Osteoblast (primary cell): Measurements from ENCODE around the gene TXLNG. TPM values are rescaled to one million over a fixed set of nuclear protein-coding genes. Genes with fewer than 3 reads are reported as not detected.

Experiments used
- DNase-seq: peaks from one replicate; pipeline ENCODE4 v3.0.0; 2011; ENCODE audit warnings: low spot score, mixed read lengths; ENCODE audit not compliant: insufficient read length; ENCODE audit errors: missing footprints
- H2AFZ ChIP-seq: 2 replicates; pipeline ENCODE4 v1.6.0; 2011; ENCODE audit warnings: mild to moderate bottlenecking, low read length
- H3K27ac ChIP-seq: 2 replicates; pipeline ENCODE4 v1.5.1; 2011; ENCODE audit warnings: mild to moderate bottlenecking, low read depth, low read length, moderate library complexity
- H3K27me3 ChIP-seq: 2 replicates; pipeline ENCODE4 v1.6.0; 2012; ENCODE audit warnings: mild to moderate bottlenecking, control low read depth, inconsistent platforms, low read length, moderate library complexity; ENCODE audit not compliant: insufficient read depth
- H3K36me3 ChIP-seq: 2 replicates; pipeline ENCODE4 v1.5.1; 2011; ENCODE audit warnings: mild to moderate bottlenecking, low read length, control low read depth, moderate library complexity; ENCODE audit not compliant: insufficient read depth
- H3K4me1 ChIP-seq: 2 replicates; pipeline ENCODE4 v1.5.1; 2011; ENCODE audit warnings: mild to moderate bottlenecking, low read length, control low read depth, moderate library complexity; ENCODE audit not compliant: insufficient read depth
- H3K4me2 ChIP-seq: 2 replicates; pipeline ENCODE4 v1.6.0; 2011; ENCODE audit warnings: mild to moderate bottlenecking, low read length; ENCODE audit not compliant: insufficient read depth
- H3K4me3 ChIP-seq: fragments of 200-600 bp; sonication (generic); 3 replicates; pipeline ENCODE4 v1.5.1; 2012; ENCODE audit warnings: mild to moderate bottlenecking, low read length, inconsistent platforms; ENCODE audit not compliant: insufficient read depth
- H3K79me2 ChIP-seq: 2 replicates; pipeline ENCODE4 v1.6.0; 2012; ENCODE audit warnings: mild to moderate bottlenecking, low read length, control low read depth, inconsistent platforms; ENCODE audit not compliant: insufficient read depth
- H3K9me3 ChIP-seq: 2 replicates; pipeline ENCODE4 v1.5.1; 2011; ENCODE audit warnings: low read depth, low read length, control low read depth
- H4K20me1 ChIP-seq: 2 replicates; pipeline ENCODE4 v1.6.0; 2012; ENCODE audit warnings: mild to moderate bottlenecking, low read length, control low read depth; ENCODE audit not compliant: insufficient read depth
- total RNA-seq: library from RNA; depleted of rRNA; stranded (reverse); fragments of >200 nt; gene quantifications from 2 replicates; pipeline ENCODE4 v1.2.3, GENCODE V29; 2012
- TF ChIP-seq, protein P1 (sequence below): IDR thresholded peaks from 2 replicates; pipeline ENCODE4 v1.5.1; 2011; ENCODE audit warnings: mild to moderate bottlenecking, low read depth, low read length, moderate library complexity; ENCODE audit errors: extremely low read depth

Gene TXLNG
- total RNA-seq, 1 donor: 5.1 TPM

DNA sequence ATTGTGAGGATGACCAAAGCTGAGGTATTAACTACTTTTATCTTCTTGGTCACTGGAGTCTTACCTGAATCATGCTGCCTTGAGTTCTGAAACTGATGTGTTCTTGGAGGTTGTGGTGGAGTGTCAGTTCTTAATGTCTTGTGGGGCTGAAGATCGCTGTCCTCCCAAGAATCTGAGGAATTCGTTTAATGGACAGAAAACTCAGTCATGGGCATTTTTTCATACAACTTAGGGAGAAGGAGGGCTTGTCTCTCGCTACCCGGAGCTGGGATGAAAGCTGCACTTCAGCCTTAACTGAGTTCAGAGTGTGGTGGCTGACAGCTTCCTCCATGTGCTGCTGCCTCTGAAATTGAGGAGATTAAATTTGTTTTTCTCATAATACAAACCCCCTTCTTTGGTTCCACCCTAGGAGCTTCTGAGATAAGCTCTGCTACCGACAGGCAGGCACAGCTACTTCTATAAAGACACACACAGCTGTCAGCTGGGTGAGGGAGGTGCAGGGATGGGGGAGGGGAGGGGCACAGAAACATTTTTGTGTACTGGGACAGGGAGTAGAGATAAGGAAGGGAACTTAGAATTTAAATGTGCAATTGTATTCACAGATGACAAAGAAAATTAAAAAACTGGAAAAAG lies 53.1 kb downstream of the TXLNG start:
- H4K20me1 ChIP-seq: peaks cover 11% of the 10 kb centered on the region
- no peaks in the 10 kb centered on the region for H3K79me2 ChIP-seq
- TF ChIP-seq, protein P1, sequence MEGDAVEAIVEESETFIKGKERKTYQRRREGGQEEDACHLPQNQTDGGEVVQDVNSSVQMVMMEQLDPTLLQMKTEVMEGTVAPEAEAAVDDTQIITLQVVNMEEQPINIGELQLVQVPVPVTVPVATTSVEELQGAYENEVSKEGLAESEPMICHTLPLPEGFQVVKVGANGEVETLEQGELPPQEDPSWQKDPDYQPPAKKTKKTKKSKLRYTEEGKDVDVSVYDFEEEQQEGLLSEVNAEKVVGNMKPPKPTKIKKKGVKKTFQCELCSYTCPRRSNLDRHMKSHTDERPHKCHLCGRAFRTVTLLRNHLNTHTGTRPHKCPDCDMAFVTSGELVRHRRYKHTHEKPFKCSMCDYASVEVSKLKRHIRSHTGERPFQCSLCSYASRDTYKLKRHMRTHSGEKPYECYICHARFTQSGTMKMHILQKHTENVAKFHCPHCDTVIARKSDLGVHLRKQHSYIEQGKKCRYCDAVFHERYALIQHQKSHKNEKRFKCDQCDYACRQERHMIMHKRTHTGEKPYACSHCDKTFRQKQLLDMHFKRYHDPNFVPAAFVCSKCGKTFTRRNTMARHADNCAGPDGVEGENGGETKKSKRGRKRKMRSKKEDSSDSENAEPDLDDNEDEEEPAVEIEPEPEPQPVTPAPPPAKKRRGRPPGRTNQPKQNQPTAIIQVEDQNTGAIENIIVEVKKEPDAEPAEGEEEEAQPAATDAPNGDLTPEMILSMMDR: no peak
- H3K4me1 ChIP-seq: peaks cover 46% of the 10 kb centered on the region
- H3K36me3 ChIP-seq: peaks cover 32% of the 10 kb centered on the region
- H3K27ac ChIP-seq: peak overlapping the region; percentile 78
- no peak overlapping the region for H2AFZ ChIP-seq
- DNase-seq: no peak
- no peak overlapping the region for H3K4me2 ChIP-seq
- H3K27me3 ChIP-seq: no peaks in the 10 kb centered on the region
- no peak overlapping the region for H3K4me3 ChIP-seq
- H3K9me3 ChIP-seq: no peaks in the 10 kb centered on the region

DNA sequence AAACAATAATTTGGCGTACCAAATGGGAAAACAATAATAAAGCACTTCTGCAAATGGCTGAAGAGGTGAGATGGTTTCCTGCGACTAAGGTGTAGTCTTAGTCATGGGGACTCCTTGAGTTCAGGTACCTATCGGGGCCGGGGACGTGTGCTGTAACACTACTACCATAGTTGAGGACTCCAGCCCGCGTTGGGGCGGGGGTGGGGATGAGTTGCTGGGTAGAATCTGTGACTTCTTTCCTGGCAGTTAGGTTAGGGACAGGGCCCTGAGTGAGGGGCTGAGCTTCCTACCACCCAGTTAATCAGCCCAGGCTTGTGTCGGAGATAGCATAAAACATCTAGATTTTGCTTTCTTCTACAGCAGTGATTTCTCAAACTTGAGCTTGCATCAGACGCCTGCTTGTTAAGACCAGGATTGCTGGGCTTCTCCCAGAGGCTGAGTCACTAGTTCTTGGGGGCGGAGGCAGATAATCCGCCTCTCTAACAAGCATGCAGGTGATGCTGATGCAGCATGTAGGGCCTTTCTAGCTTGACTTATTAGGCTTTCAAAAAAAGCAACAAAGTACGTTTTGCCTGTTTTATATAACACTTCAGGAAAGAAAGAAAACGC lies 53.7 kb downstream of the TXLNG start:
- no peaks in the 10 kb centered on the region for H3K27me3 ChIP-seq
- H3K79me2 ChIP-seq: no peaks in the 10 kb centered on the region
- peaks cover 32% of the 10 kb centered on the region for H3K36me3 ChIP-seq
- H3K27ac ChIP-seq: peak overlapping the region; percentile 78
- peaks cover 11% of the 10 kb centered on the region for H4K20me1 ChIP-seq
- H3K4me3 ChIP-seq: no peak overlapping the region
- TF ChIP-seq, protein P1: no peak
- DNase-seq: no peak
- peaks cover 46% of the 10 kb centered on the region for H3K4me1 ChIP-seq
- H2AFZ ChIP-seq: no peak overlapping the region
- H3K4me2 ChIP-seq: peak overlapping the region; percentile 8
- no peaks in the 10 kb centered on the region for H3K9me3 ChIP-seq

DNA sequence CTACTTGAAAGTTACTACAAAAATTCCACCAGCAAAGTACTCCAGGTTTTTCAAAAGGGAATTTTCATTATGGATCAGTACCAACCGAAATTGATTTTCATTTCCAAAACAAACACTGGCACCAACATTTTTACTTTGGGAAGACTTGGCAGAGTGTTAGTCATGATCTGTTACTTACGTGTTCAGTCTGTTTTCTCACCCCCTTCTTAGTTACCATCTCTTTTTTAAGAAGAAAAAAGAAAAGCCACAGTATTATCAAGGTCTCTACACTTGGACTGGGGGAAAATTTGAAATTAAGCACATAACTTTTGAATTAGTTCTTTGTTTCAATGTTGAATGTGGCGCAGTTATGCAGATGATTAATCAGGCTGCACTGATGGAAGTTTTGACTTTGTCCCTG lies 56.4 kb downstream of the TXLNG start:
- Histone ChIP-seq H3K4me2 (peak overlapping the region; percentile 9), H3K4me3 (no peak overlapping the region), H3K27ac (peak overlapping the region; percentile 69), H3K4me1 (peaks cover 41% of the 10 kb centered on the region), H3K27me3 (no peaks in the 10 kb centered on the region), H3K36me3 (peaks cover 43% of the 10 kb centered on the region), H3K9me3 (no peaks in the 10 kb centered on the region), H2AFZ (no peak overlapping the region), H4K20me1 (peaks cover 7% of the 10 kb centered on the region), H3K79me2 (no peaks in the 10 kb centered on the region)
- DNase-seq: no peak
- TF ChIP-seq, protein P1: no peak

DNA sequence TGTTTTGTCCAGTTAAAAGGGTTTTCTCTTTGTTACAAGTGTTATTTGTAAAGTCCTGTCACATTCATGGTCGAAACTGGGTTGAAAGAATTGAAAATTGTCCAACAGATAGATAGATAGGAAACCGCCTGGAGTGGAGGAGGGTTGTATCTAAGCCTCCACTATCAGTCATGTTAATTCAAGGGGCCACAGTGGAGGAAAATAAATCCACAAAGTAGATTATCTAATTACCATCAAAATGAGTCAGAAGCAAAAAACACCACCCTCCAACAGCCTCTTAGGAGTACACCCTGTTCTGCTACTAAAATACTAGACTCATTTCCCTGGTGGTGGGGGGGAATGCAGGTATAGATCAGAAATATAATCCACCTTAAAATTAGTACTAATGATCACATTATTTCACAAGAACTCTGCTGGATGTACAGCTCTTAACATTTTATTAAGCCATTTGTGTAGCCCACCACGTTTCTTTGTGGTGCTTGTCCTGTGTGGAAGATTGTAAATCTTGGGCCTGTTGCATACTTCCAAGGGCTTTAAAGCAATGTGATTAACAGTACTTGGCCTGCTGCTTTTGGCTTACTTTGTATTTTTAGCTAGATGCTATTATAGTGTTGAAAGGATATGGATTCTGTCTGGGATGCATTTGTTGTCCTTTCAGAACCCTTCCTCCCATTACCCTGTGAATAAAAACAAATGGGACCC lies 57.1 kb downstream of the TXLNG start:
- H3K27ac ChIP-seq: peak overlapping the region; percentile 69
- H3K27me3 ChIP-seq: no peaks in the 10 kb centered on the region
- H3K79me2 ChIP-seq: no peaks in the 10 kb centered on the region
- TF ChIP-seq, protein P1: no peak
- peaks cover 4% of the 10 kb centered on the region for H4K20me1 ChIP-seq
- H3K36me3 ChIP-seq: peaks cover 50% of the 10 kb centered on the region
- no peak overlapping the region for H3K4me3 ChIP-seq
- H3K4me1 ChIP-seq: peaks cover 34% of the 10 kb centered on the region
- H3K9me3 ChIP-seq: no peaks in the 10 kb centered on the region
- peak overlapping the region; percentile 9 for H3K4me2 ChIP-seq
- no peak for DNase-seq
- H2AFZ ChIP-seq: no peak overlapping the region
